Gastrocnemius medialis (tissue), 4 donors: Measurements from ENCODE around the gene RAB43.

Experiments
- CTCF ChIP-seq, 5 experiments: fragments of 450-650 bp in 3 of 5; fragments of 200-600 bp in 2 of 5; sonication (generic) in 2 of 5; IDR thresholded peaks in 4 of 5; conservative IDR thresholded peaks in 1 of 5; 1 replicate in 4 of 5; 2 replicates in 1 of 5; pipeline ENCODE4 v1.5.1; 2016 to 2019; ENCODE audit warnings: antibody characterized with exemption in 5 of 5, mild to moderate bottlenecking in 3 of 5, moderate library complexity in 3 of 5
- POLR2A ChIP-seq, 2 donors: fragments of 450-650 bp; IDR thresholded peaks; one replicate each; pipeline ENCODE4 v1.6.1; 2017; ENCODE audit warnings: antibody characterized with exemption in 2 of 2, mild to moderate bottlenecking in 2 of 2, moderate library complexity in 2 of 2

GRCh38 chr3:129119365-129120100 lies 2.1 kb downstream of the RAB43 start:
- TF ChIP-seq POLR2A (IDR thresholded peaks at IDR 0.05) (no peak), CTCF (IDR thresholded peaks at IDR 0.05 in 4 of 5, conservative IDR thresholded peaks at IDR 0.05 in 1 of 5) (no peak)
